Stimulated activated CD8-positive, alpha-beta memory T cell treated with anti-CD3 and anti-CD28 coated beads, Interleukin-7, amount 100 ng/mL, for 24 hours (primary cell): Measurements from ENCODE around the gene CFAP410.
"Not testable (repeated sequence)": the region's sequence is repeated elsewhere in the genome, so short reads cannot be mapped to it uniquely, and the experiment has no call there.

Experiments
- DNase-seq: peaks from one replicate; pipeline ENCODE4 v3.0.0-alpha.2; 2020; ENCODE audit warnings: low read depth

Gene CFAP410

DNA sequence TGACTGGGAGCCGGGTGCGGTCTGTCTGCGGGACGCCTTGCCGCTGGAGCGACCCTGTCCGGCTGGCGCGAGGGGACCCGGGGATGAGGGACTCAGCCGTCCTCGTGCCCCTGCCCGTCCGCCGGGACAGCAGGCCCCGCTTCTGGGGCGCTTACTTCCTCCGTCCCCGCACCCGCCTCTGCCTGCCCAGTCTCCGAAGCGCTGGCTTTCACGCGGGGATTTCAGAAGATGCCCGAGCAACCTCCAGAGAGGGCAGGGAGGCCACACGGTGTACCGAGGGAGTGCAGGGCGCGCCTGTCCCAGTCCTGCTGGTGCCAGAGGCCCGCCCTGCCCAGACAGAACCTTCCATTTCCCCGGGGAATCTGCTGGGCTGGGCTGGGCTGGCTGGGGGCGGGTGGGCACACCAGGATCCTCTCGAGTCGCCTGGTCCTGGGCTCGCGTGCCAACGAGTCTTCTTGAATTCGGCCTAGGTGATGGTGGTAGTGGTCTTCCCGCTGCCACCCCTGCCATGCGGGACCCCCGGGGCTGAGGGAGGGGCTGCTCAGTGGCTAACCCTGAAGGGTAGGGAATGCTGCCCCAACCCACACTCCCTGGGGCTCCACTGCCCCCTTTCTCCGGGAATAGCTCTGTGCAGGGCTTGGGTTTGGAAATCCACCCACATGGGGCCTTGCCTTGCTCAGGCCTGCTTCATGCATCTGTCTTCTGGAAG lies 11.7 kb upstream of the CFAP410 start:
- DNase-seq, result no peak

- DNase-seq, result no peak
Measured at GRCh38 chr21:44349847-44350772, 10.9 kb upstream of the CFAP410 start.

GRCh38 chr21:44349416-44349846 lies 10.2 kb upstream of the CFAP410 start:
- DNase-seq, result no peak

DNA sequence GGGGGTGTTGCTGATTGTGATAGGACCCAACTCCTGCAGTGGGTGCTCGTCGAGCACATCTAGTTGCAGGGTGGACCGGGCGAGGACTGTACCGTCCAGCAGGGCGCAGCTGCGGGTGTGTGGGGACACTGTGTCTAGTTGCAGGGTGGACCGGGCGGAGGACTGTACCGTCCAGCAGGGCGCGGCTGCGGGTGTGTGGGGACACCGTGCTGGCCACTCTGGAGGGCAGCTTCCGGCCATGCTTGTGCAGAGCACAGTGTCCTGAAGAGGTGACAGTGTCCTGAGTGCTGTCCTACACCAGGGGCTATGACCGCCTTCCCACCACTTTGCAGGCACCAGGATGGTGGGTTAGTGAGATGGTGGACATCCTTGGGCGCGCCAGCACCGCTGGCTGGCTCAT lies 9.7 kb upstream of the CFAP410 start:
- no peak for DNase-seq

- no peak for DNase-seq
Measured at GRCh38 chr21:44347911-44348451, 8.8 kb upstream of the CFAP410 start.

- no peak for DNase-seq
Measured at GRCh38 chr21:44345495-44345894, 6.3 kb upstream of the CFAP410 start.

- DNase-seq, result no peak
Measured at GRCh38 chr21:44344541-44345183, 5.5 kb upstream of the CFAP410 start.

GRCh38 chr21:44342981-44343380 lies 3.8 kb upstream of the CFAP410 start:
- DNase-seq, result not testable (repeated sequence)

DNA sequence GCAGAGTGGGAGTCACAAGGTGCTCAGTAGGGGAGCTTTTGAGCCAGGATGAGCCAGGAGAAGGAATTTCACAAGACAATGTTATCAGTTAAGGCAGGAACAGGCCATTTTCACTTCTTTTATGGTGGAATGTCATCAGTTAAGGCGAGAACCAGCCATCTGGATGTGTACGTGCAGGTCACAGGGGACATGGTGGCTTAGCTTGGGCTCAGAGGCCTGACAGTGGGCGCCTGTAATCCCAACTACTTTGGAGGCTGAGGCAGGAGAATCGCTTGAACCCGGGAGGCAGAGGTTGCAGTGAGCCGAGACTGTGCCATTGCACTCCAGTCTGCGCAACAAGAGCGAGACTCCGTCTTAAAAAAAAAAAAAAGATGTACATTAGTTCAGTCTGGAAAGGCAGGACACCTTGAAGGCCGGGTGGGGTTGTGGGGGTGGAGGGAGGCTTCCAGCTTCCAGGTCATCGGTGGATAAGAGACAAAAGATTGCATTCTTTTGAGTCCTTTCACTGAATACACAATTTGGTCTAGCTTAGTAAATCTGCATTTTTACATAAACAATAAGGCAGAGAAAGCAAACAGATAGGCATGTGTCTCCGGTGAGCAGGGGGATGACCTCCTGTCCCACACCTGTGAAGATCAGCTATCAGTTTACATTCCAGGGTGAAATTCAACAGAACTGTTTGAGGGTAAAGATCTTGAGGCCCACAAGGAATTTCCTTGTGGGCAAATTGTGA lies 2.7 kb upstream of the CFAP410 start:
- DNase-seq, result not testable (repeated sequence)

GRCh38 chr21:44337941-44338895 lies 972 bp downstream of the CFAP410 start:
- no peak for DNase-seq

- no peak for DNase-seq
Measured at GRCh38 chr21:44337449-44337848, 1.7 kb downstream of the CFAP410 start.

GRCh38 chr21:44335266-44336059 lies 3.7 kb downstream of the CFAP410 start:
- DNase-seq, result no peak

GRCh38 chr21:44334329-44335030 lies 4.7 kb downstream of the CFAP410 start:
- DNase-seq, result no peak

DNA sequence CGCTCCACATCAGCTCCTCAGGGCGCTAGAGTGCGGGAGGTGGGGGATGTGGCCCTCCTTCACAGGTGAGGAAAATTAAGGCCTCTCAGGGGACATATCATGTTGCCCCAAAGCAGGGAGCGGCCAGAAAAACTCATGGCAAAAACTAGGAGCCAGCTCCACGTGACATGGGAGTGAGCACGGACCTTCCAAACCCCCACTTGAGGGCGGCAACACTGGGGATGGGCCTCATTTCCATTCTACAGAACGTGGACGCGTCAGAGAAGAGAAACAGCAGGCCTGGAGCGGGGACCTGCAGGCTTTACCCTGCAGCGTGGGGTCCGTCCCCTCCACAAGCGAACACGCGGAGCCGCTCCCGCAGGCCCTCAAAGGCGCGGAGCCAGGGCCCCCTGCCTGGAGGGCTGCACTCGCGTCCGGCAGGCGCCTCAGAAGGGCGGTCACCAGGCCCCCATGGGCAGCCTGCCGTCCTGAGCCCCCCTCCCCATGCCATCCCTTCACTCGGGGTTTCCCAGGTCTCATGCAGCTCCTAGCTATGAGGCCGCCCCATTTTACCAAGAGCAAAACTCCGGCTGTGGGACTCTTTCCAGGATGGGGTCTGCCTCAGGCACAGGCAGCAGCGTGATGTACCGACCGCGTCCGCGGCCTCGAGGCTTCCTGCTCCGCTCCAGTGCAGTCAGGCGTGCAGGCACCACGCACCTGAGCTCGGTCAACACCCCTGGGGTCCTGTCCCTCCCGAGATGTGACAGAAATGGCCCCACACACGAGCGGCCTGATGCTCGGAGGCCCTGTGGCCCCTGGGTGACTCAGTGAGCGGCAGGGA lies 5.5 kb downstream of the CFAP410 start:
- no peak for DNase-seq

DNA sequence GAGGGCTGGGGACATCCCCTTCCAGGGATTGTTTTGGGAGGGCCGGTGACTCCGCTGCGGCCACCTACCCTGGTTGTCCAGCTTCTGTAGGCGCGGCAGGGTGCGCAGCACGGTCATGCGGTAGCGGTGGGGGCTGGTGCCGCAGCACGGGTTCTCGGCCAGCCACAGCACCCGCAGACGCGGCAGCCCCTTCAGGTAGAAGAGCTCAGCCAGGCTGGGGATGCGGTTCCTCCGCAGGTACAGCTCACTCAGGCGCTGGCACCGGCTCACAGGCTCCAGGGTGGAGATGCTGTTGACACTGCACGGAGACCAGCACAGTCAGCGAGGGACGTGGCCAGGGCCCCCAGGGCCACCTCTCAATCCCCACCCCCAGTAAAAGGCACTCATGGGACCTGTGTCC lies 6.2 kb downstream of the CFAP410 start:
- DNase-seq, result no peak

DNA sequence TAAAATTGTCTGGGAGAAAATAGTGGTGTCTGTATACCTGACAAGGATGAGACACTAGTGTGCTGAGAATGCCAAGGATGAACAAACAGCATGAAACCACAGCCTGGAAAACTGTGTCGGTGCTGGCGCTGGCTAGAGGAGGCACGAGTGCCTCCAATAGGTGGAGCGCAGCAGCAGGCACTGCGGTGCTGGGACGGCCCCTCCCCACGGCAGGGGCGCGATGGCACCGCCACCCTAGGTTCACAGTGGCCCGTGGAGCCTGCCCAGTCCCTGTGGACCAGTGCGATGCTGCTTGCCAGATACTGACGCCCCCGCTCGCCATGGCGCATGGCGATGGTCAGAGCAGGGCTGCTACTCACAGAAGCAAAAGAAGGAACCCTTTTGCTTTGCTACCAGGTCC lies 6.8 kb downstream of the CFAP410 start:
- no peak for DNase-seq

GRCh38 chr21:44331650-44332307 lies 7.4 kb downstream of the CFAP410 start:
- no peak for DNase-seq

DNA sequence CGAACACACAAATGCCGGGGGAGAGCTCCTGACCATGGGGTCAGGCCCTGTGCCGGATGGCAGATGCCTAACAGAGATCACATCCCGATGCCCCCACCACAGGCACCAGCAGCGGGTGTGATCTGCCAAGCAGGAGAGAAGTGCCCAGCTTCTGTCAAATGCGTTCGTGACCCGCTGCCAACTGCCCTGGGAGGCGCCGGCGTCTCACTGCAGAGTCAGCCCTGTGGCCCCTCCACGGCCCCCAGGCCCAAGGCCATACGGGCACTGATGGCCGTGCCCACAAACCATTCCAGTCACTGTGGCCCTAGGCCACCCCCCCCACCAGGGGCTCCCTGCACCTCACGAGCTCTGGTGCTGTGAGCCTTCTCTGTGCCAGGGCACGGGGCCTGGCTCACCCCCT lies 8.0 kb downstream of the CFAP410 start:
- DNase-seq, result no peak
